Activated CD8-positive, alpha-beta memory T cell treated with anti-CD3 and anti-CD28 coated beads for 1 hour (primary cell): ENCODE data around the gene PCDHGB2.
"Not testable (repeated sequence)": the region's sequence is repeated elsewhere in the genome, so short reads cannot be mapped to it uniquely, and the experiment has no call there.

Experiments
- DNase-seq, 2 donors: peaks; one replicate each; pipeline ENCODE4 v3.0.0-alpha.2; 2020; ENCODE audit warnings: low read depth in 1 of 2; ENCODE audit errors: extremely low read depth in 1 of 2

Gene PCDHGB2

GRCh38 chr5:141383345-141383744 is 23.6 kb downstream of the PCDHGB2 start:
- DNase-seq, result no peak

GRCh38 chr5:141384471-141385267 is 24.9 kb downstream of the PCDHGB2 start:
- no peak for DNase-seq

- not testable (repeated sequence) for DNase-seq
Measured at GRCh38 chr5:141387557-141388311, 27.9 kb downstream of the PCDHGB2 start, which contains the start of gene PCDHGB4. PCDHGB4 (plus strand) TSS chr5:141387698; CDS start chr5:141387885, 187 bp downstream.

- no peak for DNase-seq
Measured at GRCh38 chr5:141388661-141389060, 28.9 kb downstream of the PCDHGB2 start.

GRCh38 chr5:141389153-141390042 is 29.6 kb downstream of the PCDHGB2 start:
- no peak for DNase-seq

GRCh38 chr5:141392429-141393198 is 32.8 kb downstream of the PCDHGB2 start, which contains the start of gene PCDHGA8:
PCDHGA8 (plus strand) TSS chr5:141392633; CDS start chr5:141392814, 181 bp downstream.
- DNase-seq, result no peak

GRCh38 chr5:141393267-141393666 is 33.5 kb downstream of the PCDHGB2 start:
- no peak for DNase-seq

- not testable (repeated sequence) for DNase-seq
Measured at GRCh38 chr5:141394401-141395187, 34.8 kb downstream of the PCDHGB2 start.

- not testable (repeated sequence) for DNase-seq
Measured at GRCh38 chr5:141397756-141398551, 38.2 kb downstream of the PCDHGB2 start, which contains the start of gene PCDHGB5. PCDHGB5 (plus strand) TSS chr5:141397947; CDS start chr5:141398128, 181 bp downstream.

- DNase-seq, result no peak
Measured at GRCh38 chr5:141398608-141399007, 38.8 kb downstream of the PCDHGB2 start.

- no peak for DNase-seq
Measured at GRCh38 chr5:141399555-141400258, 39.9 kb downstream of the PCDHGB2 start.

GRCh38 chr5:141402553-141403243 is 42.9 kb downstream of the PCDHGB2 start, which contains the start of gene PCDHGA9:
PCDHGA9 (plus strand) TSS chr5:141402778; CDS start chr5:141402953, 175 bp downstream.
- no peak for DNase-seq

- no peak for DNase-seq
Measured at GRCh38 chr5:141403387-141403786, 43.6 kb downstream of the PCDHGB2 start.

GRCh38 chr5:141407790-141408505 is 48.2 kb downstream of the PCDHGB2 start, which contains the start of gene PCDHGB6:
PCDHGB6 (plus strand) TSS chr5:141408021; CDS start chr5:141408203, 182 bp downstream.
- DNase-seq, result not testable (repeated sequence)

GRCh38 chr5:141409598-141410306 is 50.0 kb downstream of the PCDHGB2 start:
- DNase-seq, result no peak

GRCh38 chr5:141411575-141411974 is 51.8 kb downstream of the PCDHGB2 start:
- DNase-seq, result no peak
